Keratinocyte (primary cell): Measurements from ENCODE around the gene FLVCR1. TPM values are rescaled to one million over a fixed set of nuclear protein-coding genes. Genes with fewer than 3 reads are reported as not detected.

ENCODE experiments used
- DNase-seq: peaks from one replicate; pipeline ENCODE4 v3.0.0-alpha.2; 2011; ENCODE audit warnings: low read depth, missing footprints, low spot score
- FAIRE-seq: peaks from 2 replicates; lab custom pipeline; 2011; peaks lifted over from hg19 to GRCh38; lab: Jason Lieb, UNC
- H2AFZ ChIP-seq: 2 replicates; pipeline ENCODE4 v1.6.0; 2012; ENCODE audit warnings: low read length, control low read depth, inconsistent platforms; ENCODE audit not compliant: control insufficient read depth
- H3K27ac ChIP-seq: 2 replicates; pipeline ENCODE4 v1.5.1; 2011; ENCODE audit warnings: low read length; ENCODE audit not compliant: control insufficient read depth, insufficient read depth
- H3K27me3 ChIP-seq: 3 replicates; pipeline ENCODE4 v1.6.0; 2011; ENCODE audit warnings: low read length; ENCODE audit not compliant: control insufficient read depth, insufficient read depth; ENCODE audit errors: extremely low read depth
- H3K36me3 ChIP-seq, 2 experiments: 2 replicates in 1 of 2; 3 replicates in 1 of 2; pipeline ENCODE4 v1.5.1; 2011; ENCODE audit warnings: low read length in 2 of 2, mild to moderate bottlenecking in 1 of 2; ENCODE audit not compliant: control insufficient read depth in 2 of 2, insufficient read depth in 2 of 2; ENCODE audit errors: extremely low read depth in 1 of 2
- H3K4me1 ChIP-seq: 3 replicates; pipeline ENCODE4 v1.5.1; 2011; ENCODE audit warnings: low read length; ENCODE audit not compliant: control insufficient read depth, insufficient read depth; ENCODE audit errors: extremely low read depth
- H3K4me2 ChIP-seq: 3 replicates; pipeline ENCODE4 v1.6.0; 2011; ENCODE audit warnings: low read depth, low read length; ENCODE audit not compliant: control insufficient read depth, insufficient read depth; ENCODE audit errors: extremely low read depth
- H3K4me3 ChIP-seq, 3 experiments: fragments of 200-600 bp in 1 of 3; sonication (generic) in 1 of 3; 2 replicates in 2 of 3; 3 replicates in 1 of 3; pipeline ENCODE4 v1.5.1; 2011 to 2016; ENCODE audit warnings: low read length in 3 of 3, mild to moderate bottlenecking in 3 of 3, control low read depth in 2 of 3, inconsistent platforms in 1 of 3, low read depth in 1 of 3, mixed read lengths in 1 of 3, mixed run types in 1 of 3, moderate library complexity in 1 of 3; ENCODE audit not compliant: control insufficient read depth in 2 of 3, insufficient read depth in 2 of 3; ENCODE audit errors: extremely low read depth in 1 of 3
- H3K79me2 ChIP-seq: 2 replicates; pipeline ENCODE4 v1.6.0; 2012; ENCODE audit warnings: low read length; ENCODE audit not compliant: control insufficient read depth, insufficient read depth
- H3K9ac ChIP-seq: 3 replicates; pipeline ENCODE4 v1.6.0; 2011; ENCODE audit warnings: low read length; ENCODE audit not compliant: control insufficient read depth, insufficient read depth; ENCODE audit errors: extremely low read depth
- H3K9me1 ChIP-seq: 3 replicates; pipeline ENCODE4 v1.6.0; 2011; ENCODE audit warnings: low read length; ENCODE audit not compliant: control insufficient read depth, insufficient read depth; ENCODE audit errors: extremely low read depth
- H3K9me3 ChIP-seq: 2 replicates; pipeline ENCODE4 v1.5.1; 2012; ENCODE audit warnings: low read depth, low read length; ENCODE audit not compliant: control insufficient read depth
- H4K20me1 ChIP-seq: 3 replicates; pipeline ENCODE4 v1.6.0; 2011; ENCODE audit warnings: low read length; ENCODE audit not compliant: control insufficient read depth, insufficient read depth; ENCODE audit errors: extremely low read depth
- CTCF ChIP-seq, 3 experiments: IDR thresholded peaks in 1 of 3; conservative IDR thresholded peaks in 1 of 3; optimal IDR thresholded peaks in 1 of 3; 2 replicates in 2 of 3; 3 replicates in 1 of 3; pipeline versions ENCODE3 to v1.5.1; 2011; ENCODE audit warnings: low read length in 3 of 3, mild to moderate bottlenecking in 3 of 3, moderate library complexity in 2 of 3, control low read depth in 1 of 3, inconsistent platforms in 1 of 3; ENCODE audit not compliant: insufficient read depth in 2 of 3; ENCODE audit errors: extremely low read depth in 1 of 3
- EZH2 ChIP-seq: IDR thresholded peaks from one replicate; pipeline ENCODE4 v1.6.1; 2012; ENCODE audit warnings: inconsistent platforms, mild to moderate bottlenecking, low read length, moderate library complexity
- dilution Hi-C: fragments of 300-500 bp; cut with MboI; formaldehyde crosslinking; loops from one replicate; pipeline ENCODE4 v1.7.0; 2020; ENCODE audit warnings: low sequenced_read_pairs; ENCODE audit not compliant: extremely low pct_ligation_motif_present
- polyA plus RNA-seq, 5 experiments: library from polyadenylated mRNA; depleted of rRNA in 3 of 5; stranded (reverse) in 3 of 5; stranded (forward) in 1 of 5; unstranded in 1 of 5; fragments of >200 nt; gene quantifications; 1 replicate in 1 of 5; 2 replicates in 3 of 5; 3 replicates in 1 of 5; pipeline versions ENCODE4 v1.2.1 to v1.2.3, GENCODE V29; 2011 to 2012; ENCODE audit warnings: missing spikeins in 2 of 5, low read depth in 1 of 5, low replicate concordance in 1 of 5

Gene FLVCR1
- polyA plus RNA-seq, 1 donor (not counting 4 experiments of a cell fraction or from before 2014, with no cell fraction given): 6.4 TPM

- no peak for DNase-seq
- FAIRE-seq: no peak
- TF ChIP-seq EZH2 (no peak), CTCF (optimal IDR thresholded peaks at IDR 0.05 in 1 of 3, IDR thresholded peaks at IDR 0.05 in 1 of 3, conservative IDR thresholded peaks at IDR 0.05 in 1 of 3; ENCODE audit: extremely low read depth in 1 of 3, insufficient read depth in 2 of 3, low read length in 3 of 3) (no peak)
- H3K27ac ChIP-seq: no peak overlapping the region
- H3K79me2 ChIP-seq: peaks cover 2% of the 10 kb centered on the region
- no peaks in the 10 kb centered on the region for H4K20me1 ChIP-seq
- no peak overlapping the region for H3K4me3 ChIP-seq
- H3K9me3 ChIP-seq: no peaks in the 10 kb centered on the region
- peaks cover 7 to 10% of the 10 kb centered on the region in 2 experiments for H3K36me3 ChIP-seq
- no peak overlapping the region for H2AFZ ChIP-seq
- H3K27me3 ChIP-seq: no peaks in the 10 kb centered on the region
- dilution Hi-C loops: no loop called here
- H3K4me2 ChIP-seq: no peak overlapping the region
- no peak overlapping the region for H3K9ac ChIP-seq
- no peaks in the 10 kb centered on the region for H3K9me1 ChIP-seq
- peaks cover 1% of the 10 kb centered on the region for H3K4me1 ChIP-seq
Measured at GRCh38 chr1:212878418-212878817, 20.3 kb downstream of the FLVCR1 start.

- H3K27ac ChIP-seq: no peak overlapping the region
- dilution Hi-C loops: no loop called here
- no peak overlapping the region for H3K4me3 ChIP-seq
- H2AFZ ChIP-seq: no peak overlapping the region
- no peaks in the 10 kb centered on the region for H3K4me1 ChIP-seq
- H3K36me3 ChIP-seq: peaks cover 6 to 7% of the 10 kb centered on the region in 2 experiments
- no peaks in the 10 kb centered on the region for H4K20me1 ChIP-seq
- no peak for DNase-seq
- TF ChIP-seq CTCF (optimal IDR thresholded peaks at IDR 0.05 in 1 of 3, IDR thresholded peaks at IDR 0.05 in 1 of 3, conservative IDR thresholded peaks at IDR 0.05 in 1 of 3; ENCODE audit: extremely low read depth in 1 of 3, insufficient read depth in 2 of 3, low read length in 3 of 3) (no peak), EZH2 (no peak)
- FAIRE-seq: no peak
- no peaks in the 10 kb centered on the region for H3K9me1 ChIP-seq
- H3K9ac ChIP-seq: no peak overlapping the region
- no peak overlapping the region for H3K4me2 ChIP-seq
- no peaks in the 10 kb centered on the region for H3K27me3 ChIP-seq
- H3K79me2 ChIP-seq: peaks cover 2% of the 10 kb centered on the region
- no peaks in the 10 kb centered on the region for H3K9me3 ChIP-seq
Measured at GRCh38 chr1:212879947-212880690, 22.0 kb downstream of the FLVCR1 start.
